Nucleus accumbens (tissue), 56 donors: ENCODE data around the gene SMLR1.
A peak's percentile ranks its signal among the peaks of the same experiment; 100 is the strongest.

Experiments
- DNase-seq, 56 donors: peaks; one replicate each; lab custom pipeline; 2025; lab: John Stamatoyannopoulos, UW

SMLR1 gene

GRCh38 chr6:130849594-130849993 is 22.4 kb downstream of the SMLR1 start:
- no peak for DNase-seq

DNA sequence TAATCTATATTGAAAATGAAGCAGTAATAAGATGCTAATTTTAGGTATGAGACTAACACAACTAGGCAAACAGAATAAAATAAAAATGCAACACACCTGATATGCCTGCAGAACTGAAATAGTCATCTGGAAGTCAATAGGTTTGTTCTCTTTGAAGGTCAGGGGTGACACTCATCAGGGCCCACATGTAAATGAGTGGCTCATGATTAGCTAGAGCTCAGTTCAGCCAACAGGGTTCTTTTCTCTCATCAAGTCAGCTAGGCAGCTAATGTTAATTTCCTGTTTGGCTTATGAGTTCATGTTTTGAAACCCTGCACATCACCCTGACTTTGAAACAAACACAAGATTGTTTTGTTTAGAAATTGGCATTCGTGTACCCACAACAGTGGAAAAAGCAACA is 23.8 kb downstream of the SMLR1 start:
- no peak for DNase-seq

GRCh38 chr6:130852844-130853554 is 25.8 kb downstream of the SMLR1 start:
- DNase-seq, result no peak

DNA sequence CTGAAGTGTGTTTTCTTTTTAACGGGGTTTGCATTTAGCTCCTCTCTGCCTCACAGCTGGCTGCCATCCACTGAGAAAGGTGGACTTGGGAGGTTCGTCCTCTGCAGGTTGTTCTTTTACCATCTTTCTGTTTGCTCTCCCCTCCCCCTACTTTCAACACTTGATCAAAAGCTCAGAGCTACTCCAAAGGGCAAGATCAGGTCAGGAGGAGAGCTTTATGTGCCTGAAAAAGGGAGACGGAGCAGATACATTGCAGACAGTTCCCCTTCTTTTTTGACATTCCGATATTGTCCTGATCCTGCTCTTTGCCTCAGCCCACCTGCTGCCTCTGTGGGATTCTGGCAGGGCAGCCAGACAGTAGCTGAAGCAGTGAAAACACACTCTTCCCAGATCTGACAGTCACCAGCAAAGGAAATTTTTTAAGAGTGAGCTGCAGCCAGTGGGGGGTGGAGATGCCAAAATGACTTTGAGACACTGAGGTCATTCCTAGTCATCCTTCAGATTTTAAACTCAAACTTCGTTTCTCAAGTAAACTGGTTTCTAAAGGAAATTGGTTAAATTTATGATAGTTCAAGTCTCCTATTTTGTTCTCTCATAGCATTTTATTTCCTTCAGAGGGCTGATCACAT is 26.5 kb downstream of the SMLR1 start:
- DNase-seq, result no peak

DNA sequence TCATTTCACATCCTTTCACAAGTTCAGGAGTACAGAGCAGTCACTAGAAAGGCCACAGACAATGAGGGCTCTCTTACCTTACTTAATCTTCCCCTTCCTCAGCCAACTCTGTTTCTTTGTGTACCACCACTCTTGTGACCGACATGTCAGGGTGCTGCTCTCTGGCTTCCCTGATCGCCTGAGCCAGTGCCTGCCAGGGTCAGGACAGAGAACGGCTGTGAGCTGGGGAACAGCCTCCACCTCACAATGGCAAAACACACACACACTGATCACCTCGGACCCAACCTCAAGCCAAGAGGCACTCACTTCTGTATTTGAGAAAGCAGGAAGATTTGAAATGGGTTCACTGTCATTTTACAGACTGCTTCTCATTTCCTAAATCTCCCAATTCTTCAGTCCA is 30.8 kb downstream of the SMLR1 start:
- no peak for DNase-seq

DNA sequence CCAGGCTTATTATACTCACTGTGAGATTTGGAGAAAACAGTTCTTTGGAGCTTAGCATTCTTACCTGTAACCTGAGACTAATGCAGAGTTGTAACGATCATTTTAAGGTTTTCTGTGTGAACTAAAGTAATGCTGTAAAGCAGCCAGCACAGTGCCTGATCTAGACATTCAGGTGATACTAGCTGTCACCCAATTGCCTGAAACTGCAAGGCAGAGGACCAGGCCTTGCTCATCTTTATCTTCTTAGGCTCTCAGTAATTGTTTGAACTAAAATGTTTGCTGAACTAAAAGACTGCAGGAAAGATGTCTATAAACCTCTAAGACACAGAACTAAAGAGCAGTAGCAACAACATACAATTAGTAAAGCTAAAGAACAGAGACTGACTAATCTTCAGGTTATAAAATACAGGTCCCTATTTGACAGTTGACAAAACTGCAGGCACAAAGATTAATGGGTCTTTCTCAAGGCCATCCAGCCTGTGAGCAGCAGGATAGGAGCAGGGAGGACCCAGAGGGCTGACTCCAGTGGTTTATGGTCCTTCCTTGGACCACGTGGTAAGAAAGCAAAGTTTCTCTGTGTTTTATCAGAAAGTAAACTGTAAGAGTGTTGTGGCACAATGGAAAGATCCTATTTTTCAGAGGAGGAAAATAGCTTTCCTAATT is 31.4 kb downstream of the SMLR1 start:
- DNase-seq, result no peak

- no peak for DNase-seq
These were observed 32.1 kb downstream of the SMLR1 start for GRCh38 chr6:130859161-130859867.

GRCh38 chr6:130862370-130862769 is 35.2 kb downstream of the SMLR1 start:
- no peak for DNase-seq

GRCh38 chr6:130863415-130864230 is 36.4 kb downstream of the SMLR1 start:
- DNase-seq, result no peak

- no peak for DNase-seq
These were observed 37.1 kb downstream of the SMLR1 start for GRCh38 chr6:130864344-130864743.

GRCh38 chr6:130865793-130866192 is 38.6 kb downstream of the SMLR1 start:
- DNase-seq, result no peak

- no peak for DNase-seq
These were observed 42.5 kb downstream of the SMLR1 start for GRCh38 chr6:130869681-130870080.

GRCh38 chr6:130870179-130870880 is 43.1 kb downstream of the SMLR1 start:
- DNase-seq, result no peak

GRCh38 chr6:130872250-130873095 is 45.3 kb downstream of the SMLR1 start:
- peak in 36 of 56 donors; percentile 2 to 88 (median 38) for DNase-seq

GRCh38 chr6:130873746-130874145 is 46.5 kb downstream of the SMLR1 start:
- no peak for DNase-seq

- DNase-seq, result no peak
These were observed 52.6 kb downstream of the SMLR1 start for GRCh38 chr6:130879826-130880225.

GRCh38 chr6:130882370-130882769 is 55.2 kb downstream of the SMLR1 start:
- no peak for DNase-seq

GRCh38 chr6:130885392-130886192 is 58.4 kb downstream of the SMLR1 start:
- peak in 43 of 56 donors; percentile 2 to 88 (median 48) for DNase-seq
